ENCODE data around the gene TAF3.

Gene TAF3

GRCh38 chr10:7832060-7832459 is 13.8 kb downstream of the TAF3 start:
- DNase-seq (ENCODE audit: low read depth) = no peak
- TF ChIP-seq, protein P1, sequence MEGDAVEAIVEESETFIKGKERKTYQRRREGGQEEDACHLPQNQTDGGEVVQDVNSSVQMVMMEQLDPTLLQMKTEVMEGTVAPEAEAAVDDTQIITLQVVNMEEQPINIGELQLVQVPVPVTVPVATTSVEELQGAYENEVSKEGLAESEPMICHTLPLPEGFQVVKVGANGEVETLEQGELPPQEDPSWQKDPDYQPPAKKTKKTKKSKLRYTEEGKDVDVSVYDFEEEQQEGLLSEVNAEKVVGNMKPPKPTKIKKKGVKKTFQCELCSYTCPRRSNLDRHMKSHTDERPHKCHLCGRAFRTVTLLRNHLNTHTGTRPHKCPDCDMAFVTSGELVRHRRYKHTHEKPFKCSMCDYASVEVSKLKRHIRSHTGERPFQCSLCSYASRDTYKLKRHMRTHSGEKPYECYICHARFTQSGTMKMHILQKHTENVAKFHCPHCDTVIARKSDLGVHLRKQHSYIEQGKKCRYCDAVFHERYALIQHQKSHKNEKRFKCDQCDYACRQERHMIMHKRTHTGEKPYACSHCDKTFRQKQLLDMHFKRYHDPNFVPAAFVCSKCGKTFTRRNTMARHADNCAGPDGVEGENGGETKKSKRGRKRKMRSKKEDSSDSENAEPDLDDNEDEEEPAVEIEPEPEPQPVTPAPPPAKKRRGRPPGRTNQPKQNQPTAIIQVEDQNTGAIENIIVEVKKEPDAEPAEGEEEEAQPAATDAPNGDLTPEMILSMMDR (conservative IDR thresholded peaks at IDR 0.05; ENCODE audit: low read depth, low read length) = no peak
- no peak overlapping the region for H3K4me3 ChIP-seq (ENCODE audit: low read length)

DNA sequence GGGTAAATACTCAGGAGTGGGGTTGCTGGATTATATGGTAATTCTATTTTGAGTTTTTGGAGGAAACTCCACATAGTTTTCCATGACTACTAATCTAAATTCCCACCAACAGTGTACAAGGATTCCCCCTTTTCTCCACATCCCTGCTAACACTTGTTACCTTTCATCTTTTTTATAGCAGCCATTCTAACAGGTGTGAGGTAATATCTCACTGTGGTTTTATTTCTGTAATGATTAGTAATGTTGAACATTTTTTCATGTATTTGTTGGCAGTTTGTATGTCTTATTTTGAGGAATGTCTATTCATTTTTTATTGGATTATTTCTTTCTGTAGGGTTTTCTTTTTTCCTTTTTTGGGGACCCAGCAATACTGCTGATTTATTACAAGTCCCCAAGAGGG is 14.9 kb downstream of the TAF3 start:
- no peak for DNase-seq (ENCODE audit: low read depth)
- H3K4me3 ChIP-seq (ENCODE audit: low read length) = no peak overlapping the region
- TF ChIP-seq, protein P1 (conservative IDR thresholded peaks at IDR 0.05; ENCODE audit: low read depth, low read length) = no peak

DNA sequence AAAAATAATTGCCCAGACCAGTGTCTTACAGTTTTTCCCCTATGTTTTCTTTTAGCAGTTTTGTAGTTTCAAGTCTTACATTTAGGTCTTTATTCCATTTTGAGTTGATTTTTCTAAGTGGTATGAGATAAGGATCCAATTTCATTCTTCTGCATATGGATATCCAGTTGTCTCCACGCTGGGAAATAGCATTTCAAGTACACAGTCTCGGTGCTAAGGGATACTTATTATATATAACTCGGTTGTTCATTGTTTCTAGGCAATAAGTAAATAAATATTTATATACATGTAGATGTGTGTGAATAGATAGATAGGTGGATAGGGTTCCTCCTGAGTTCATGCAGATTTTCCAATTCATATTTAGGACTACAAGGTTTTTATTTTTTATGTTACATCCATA is 16.0 kb downstream of the TAF3 start:
- no peak overlapping the region for H3K4me3 ChIP-seq (ENCODE audit: low read length)
- DNase-seq (ENCODE audit: low read depth) = no peak
- TF ChIP-seq, protein P1 (conservative IDR thresholded peaks at IDR 0.05; ENCODE audit: low read depth, low read length) = no peak

DNA sequence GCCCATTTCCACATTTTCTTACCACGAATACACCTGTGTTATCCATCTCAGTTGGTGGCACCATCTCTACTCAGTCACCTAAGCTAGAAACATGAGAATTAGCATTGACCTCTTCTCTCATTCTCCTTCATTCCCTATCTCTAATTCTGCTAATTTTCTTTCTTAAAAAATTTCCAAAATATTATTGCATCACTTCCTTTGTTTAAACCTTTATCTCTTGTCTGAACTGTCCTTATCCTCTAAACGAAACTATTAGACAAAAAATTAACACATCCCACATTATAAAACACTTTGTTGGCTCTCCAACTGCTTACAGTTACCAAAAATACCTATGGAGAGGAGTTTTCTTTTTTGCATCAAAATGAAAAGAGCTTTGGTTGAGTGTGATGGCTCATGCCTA is 18.3 kb downstream of the TAF3 start:
- DNase-seq (ENCODE audit: low read depth) = no peak
- TF ChIP-seq, protein P1 (conservative IDR thresholded peaks at IDR 0.05; ENCODE audit: low read depth, low read length) = no peak
- no peak overlapping the region for H3K4me3 ChIP-seq (ENCODE audit: low read length)

DNA sequence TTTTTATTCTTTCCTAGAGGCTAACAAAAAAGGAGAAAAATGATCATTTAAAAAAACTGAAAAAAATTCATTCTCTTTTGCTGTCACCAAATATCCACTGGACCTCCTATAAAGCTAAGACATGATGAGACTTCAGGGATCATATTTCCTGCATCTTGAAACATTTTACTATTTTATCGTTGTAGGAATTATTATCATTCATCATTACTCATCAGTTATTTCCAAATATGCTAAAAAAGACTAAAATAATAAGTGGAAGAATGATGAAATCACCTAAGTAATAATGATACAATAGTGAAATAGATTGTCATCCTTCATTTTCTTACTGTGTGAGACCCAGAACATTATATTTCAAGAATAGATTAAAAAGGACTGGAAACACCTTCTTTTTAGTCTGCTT is 28.3 kb downstream of the TAF3 start:
- no peak overlapping the region for H3K4me3 ChIP-seq (ENCODE audit: low read length)
- DNase-seq (ENCODE audit: low read depth) = no peak
- TF ChIP-seq, protein P1 (conservative IDR thresholded peaks at IDR 0.05; ENCODE audit: low read depth, low read length) = no peak

- TF ChIP-seq, protein P1 (conservative IDR thresholded peaks at IDR 0.05; ENCODE audit: low read depth, low read length) = no peak
- no peak for DNase-seq (ENCODE audit: low read depth)
- no peak overlapping the region for H3K4me3 ChIP-seq (ENCODE audit: low read length)
These were observed 35.0 kb downstream of the TAF3 start for GRCh38 chr10:7853226-7853842.

GRCh38 chr10:7853890-7854289 is 35.6 kb downstream of the TAF3 start:
- DNase-seq (ENCODE audit: low read depth) = no peak
- no peak overlapping the region for H3K4me3 ChIP-seq (ENCODE audit: low read length)
- TF ChIP-seq, protein P1 (conservative IDR thresholded peaks at IDR 0.05; ENCODE audit: low read depth, low read length) = no peak

All from retinal pigment epithelial cell (primary cell).